HEK293 (cell line): ENCODE data around the gene VPS51.

ENCODE experiments used
- GFI1B ChIP-seq: fragments of 450-650 bp; formaldehyde crosslinking; IDR thresholded peaks from 2 replicates; pipeline ENCODE4 v1.5.1; 2016; ENCODE audit warnings: missing biosample characterization, missing genetic modification characterization
- HIC1 ChIP-seq: fragments of 450-650 bp; formaldehyde crosslinking; IDR thresholded peaks from 2 replicates; pipeline ENCODE4 v1.5.1; 2016; ENCODE audit warnings: missing biosample characterization, missing genetic modification characterization
- HOXC10 ChIP-seq: sonication (generic); formaldehyde crosslinking; IDR thresholded peaks from 2 replicates; pipeline ENCODE4 v1.8.1; 2023; ENCODE audit warnings: mild to moderate bottlenecking, missing genetic modification reagents
- PRDM4 ChIP-seq: fragments of 450-650 bp; formaldehyde crosslinking; IDR thresholded peaks from 2 replicates; pipeline ENCODE4 v1.5.1; 2017; ENCODE audit warnings: missing biosample characterization, missing genetic modification characterization
- ZNF114 ChIP-seq: fragments of 450-650 bp; formaldehyde crosslinking; IDR thresholded peaks from 2 replicates; pipeline ENCODE4 v1.5.0; 2017; ENCODE audit warnings: missing biosample characterization, missing genetic modification characterization
- ZNF155 ChIP-seq: fragments of 450-650 bp; formaldehyde crosslinking; IDR thresholded peaks from 2 replicates; pipeline ENCODE4 v1.5.1; 2016; ENCODE audit warnings: missing biosample characterization, missing genetic modification characterization
- ZNF350 ChIP-seq: fragments of 450-650 bp; formaldehyde crosslinking; IDR thresholded peaks from 2 replicates; pipeline ENCODE4 v1.5.0; 2017; ENCODE audit warnings: missing biosample characterization, mild to moderate bottlenecking, missing genetic modification characterization
- ZNF354C ChIP-seq: fragments of 450-650 bp; formaldehyde crosslinking; IDR thresholded peaks from 2 replicates; pipeline ENCODE4 v1.5.1; 2016; ENCODE audit warnings: missing biosample characterization, missing genetic modification characterization, low read depth, borderline replicate concordance
- ZNF362 ChIP-seq: fragments of 450-650 bp; formaldehyde crosslinking; IDR thresholded peaks from 2 replicates; pipeline ENCODE4 v1.5.1; 2016; ENCODE audit warnings: missing biosample characterization, missing genetic modification characterization
- ZNF473 ChIP-seq: fragments of 450-650 bp; formaldehyde crosslinking; IDR thresholded peaks from 2 replicates; pipeline ENCODE4 v1.5.1; 2017; ENCODE audit warnings: missing biosample characterization, missing genetic modification characterization
- ZNF518A ChIP-seq: fragments of 450-650 bp; formaldehyde crosslinking; conservative IDR thresholded peaks from 2 replicates; pipeline ENCODE4 v1.5.1; 2016; ENCODE audit warnings: low read depth, missing biosample characterization, missing genetic modification characterization
- ZNF529 ChIP-seq: fragments of 450-650 bp; formaldehyde crosslinking; IDR thresholded peaks from 2 replicates; pipeline ENCODE4 v1.5.1; 2017; ENCODE audit warnings: missing genetic modification characterization, missing biosample characterization; ENCODE audit not compliant: insufficient replicate concordance
- ZNF560 ChIP-seq: fragments of 450-650 bp; formaldehyde crosslinking; IDR thresholded peaks from 2 replicates; pipeline ENCODE4 v1.5.1; 2017; ENCODE audit warnings: missing biosample characterization, missing genetic modification characterization, borderline replicate concordance
- ZNF629 ChIP-seq: fragments of 450-650 bp; formaldehyde crosslinking; IDR thresholded peaks from 2 replicates; pipeline ENCODE4 v1.5.1; 2017; ENCODE audit warnings: missing biosample characterization, missing genetic modification characterization
- ZSCAN16 ChIP-seq: fragments of 450-650 bp; formaldehyde crosslinking; IDR thresholded peaks from 2 replicates; pipeline ENCODE4 v1.5.1; 2016; ENCODE audit warnings: missing biosample characterization, missing genetic modification characterization
- ZSCAN23 ChIP-seq: fragments of 450-650 bp; formaldehyde crosslinking; IDR thresholded peaks from 2 replicates; pipeline ENCODE4 v1.5.1; 2016; ENCODE audit warnings: missing biosample characterization, missing genetic modification characterization
- ZSCAN30 ChIP-seq: fragments of 450-650 bp; IDR thresholded peaks from 2 replicates; pipeline ENCODE4 v1.5.1; 2018; ENCODE audit warnings: missing biosample characterization, mild to moderate bottlenecking, missing genetic modification characterization, moderate library complexity
- TF ChIP-seq, protein P1 (sequence below): fragments of 450-650 bp; formaldehyde crosslinking; IDR thresholded peaks from 2 replicates; pipeline ENCODE4 v1.5.1; 2016; ENCODE audit warnings: missing biosample characterization, missing genetic modification characterization
- TF ChIP-seq, protein P2 (sequence below): fragments of 450-650 bp; formaldehyde crosslinking; IDR thresholded peaks from 2 replicates; pipeline ENCODE4 v1.5.1; 2016; ENCODE audit warnings: missing biosample characterization, missing genetic modification characterization

VPS51 gene

DNA sequence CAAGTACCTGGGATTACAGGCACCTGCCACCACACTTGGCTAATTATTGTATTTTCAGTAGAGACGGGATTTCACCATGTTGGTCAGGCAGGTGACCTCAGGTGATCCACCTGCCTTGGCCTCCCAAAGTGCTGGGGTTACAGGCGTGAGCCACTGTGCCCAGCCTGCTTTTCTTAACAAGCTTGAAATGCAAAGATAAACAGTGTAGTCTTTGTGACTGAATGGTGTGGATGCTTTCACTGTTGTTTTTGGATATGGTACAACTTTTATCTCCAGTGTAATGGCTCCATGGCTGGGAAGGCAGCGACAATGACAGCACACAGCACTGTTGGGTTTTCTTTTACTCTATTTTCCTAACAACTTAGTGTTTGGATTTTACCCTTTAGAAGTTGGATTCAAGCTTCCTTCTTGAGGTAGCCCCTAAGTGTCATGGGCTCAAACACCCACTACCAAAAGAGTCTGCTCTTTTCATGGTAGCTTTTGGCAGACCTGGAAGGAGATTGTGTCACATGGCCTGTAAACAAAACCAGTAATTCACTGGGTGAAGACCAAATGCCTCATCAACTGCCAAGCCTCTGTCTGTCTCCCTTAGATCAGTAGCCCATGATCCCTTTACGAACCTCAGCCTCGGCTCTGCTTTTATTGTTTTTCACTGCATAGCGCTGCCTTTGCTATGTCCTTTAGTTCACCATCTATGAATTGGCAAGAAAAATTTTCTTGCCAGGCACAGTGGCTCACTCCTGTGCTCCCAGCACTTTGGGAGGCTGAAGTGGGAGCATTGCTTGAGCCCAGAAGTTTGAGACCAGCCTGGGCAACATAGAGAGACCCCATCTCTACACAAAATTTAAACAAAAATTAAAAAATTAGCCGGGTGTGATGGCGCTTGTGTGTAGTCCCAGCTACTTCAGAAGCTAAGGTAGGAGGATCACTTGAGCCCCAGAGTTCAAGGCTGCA is 6.4 kb downstream of the VPS51 start (continued):
- TF ChIP-seq ZNF529 (tag by site-specific recombination), result no peak
- TF ChIP-seq, protein P1, sequence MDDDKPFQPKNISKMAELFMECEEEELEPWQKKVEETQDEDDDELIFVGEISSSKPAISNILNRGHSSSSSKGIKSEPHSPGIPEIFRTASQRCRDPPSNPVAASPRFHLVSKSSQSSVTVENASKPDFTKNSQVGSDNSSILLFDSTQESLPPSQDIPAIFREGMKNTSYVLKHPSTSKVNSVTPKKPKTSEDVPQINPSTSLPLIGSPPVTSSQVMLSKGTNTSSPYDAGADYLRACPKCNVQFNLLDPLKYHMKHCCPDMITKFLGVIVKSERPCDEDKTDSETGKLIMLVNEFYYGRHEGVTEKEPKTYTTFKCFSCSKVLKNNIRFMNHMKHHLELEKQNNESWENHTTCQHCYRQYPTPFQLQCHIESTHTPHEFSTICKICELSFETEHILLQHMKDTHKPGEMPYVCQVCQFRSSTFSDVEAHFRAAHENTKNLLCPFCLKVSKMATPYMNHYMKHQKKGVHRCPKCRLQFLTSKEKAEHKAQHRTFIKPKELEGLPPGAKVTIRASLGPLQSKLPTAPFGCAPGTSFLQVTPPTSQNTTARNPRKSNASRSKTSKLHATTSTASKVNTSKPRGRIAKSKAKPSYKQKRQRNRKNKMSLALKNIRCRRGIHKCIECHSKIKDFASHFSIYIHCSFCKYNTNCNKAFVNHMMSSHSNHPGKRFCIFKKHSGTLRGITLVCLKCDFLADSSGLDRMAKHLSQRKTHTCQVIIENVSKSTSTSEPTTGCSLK (tag by site-specific recombination), result no peak
- TF ChIP-seq ZSCAN30, result no peak
- TF ChIP-seq ZNF560 (tag by site-specific recombination), result no peak
- no peak for TF ChIP-seq ZNF155
- TF ChIP-seq HOXC10 (CRISPR knock-in tag), result no peak
- TF ChIP-seq, protein P2, sequence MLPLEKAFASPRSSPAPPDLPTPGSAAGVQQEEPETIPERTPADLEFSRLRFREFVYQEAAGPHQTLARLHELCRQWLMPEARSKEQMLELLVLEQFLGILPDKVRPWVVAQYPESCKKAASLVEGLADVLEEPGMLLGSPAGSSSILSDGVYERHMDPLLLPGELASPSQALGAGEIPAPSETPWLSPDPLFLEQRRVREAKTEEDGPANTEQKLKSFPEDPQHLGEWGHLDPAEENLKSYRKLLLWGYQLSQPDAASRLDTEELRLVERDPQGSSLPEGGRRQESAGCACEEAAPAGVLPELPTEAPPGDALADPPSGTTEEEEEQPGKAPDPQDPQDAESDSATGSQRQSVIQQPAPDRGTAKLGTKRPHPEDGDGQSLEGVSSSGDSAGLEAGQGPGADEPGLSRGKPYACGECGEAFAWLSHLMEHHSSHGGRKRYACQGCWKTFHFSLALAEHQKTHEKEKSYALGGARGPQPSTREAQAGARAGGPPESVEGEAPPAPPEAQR (tag by site-specific recombination), result no peak
- TF ChIP-seq ZSCAN16 (tag by site-specific recombination), result no peak
- TF ChIP-seq HIC1 (tag by site-specific recombination), result no peak
- TF ChIP-seq ZNF473 (tag by site-specific recombination), result no peak
- peak; percentile 70 for TF ChIP-seq ZNF629 (tag by site-specific recombination)
- TF ChIP-seq ZNF518A (tag by site-specific recombination), result no peak
- TF ChIP-seq ZNF354C (tag by site-specific recombination), result no peak
- peak; percentile 30; the same call in 1 of the 2 replicates for TF ChIP-seq PRDM4 (tag by site-specific recombination)
- TF ChIP-seq GFI1B (tag by site-specific recombination), result no peak
- TF ChIP-seq ZNF350, result no peak
- no peak for TF ChIP-seq ZSCAN23 (tag by site-specific recombination)
- no peak for TF ChIP-seq ZNF114 (tag by site-specific recombination)
- TF ChIP-seq ZNF362, result no peak
